GM19043 (cell line): ENCODE measurements around the gene TRERF1.

Source experiments
- ATAC-seq: cut with Tn5 transposase; IDR thresholded peaks from one replicate; pipeline ENCODE4 v1.9.1; 2021; ENCODE audit warnings: low read depth; ENCODE audit not compliant: unreplicated experiment

The TRERF1 gene

GRCh38 chr6:42400886-42401612, 50.7 kb downstream of the TRERF1 start:
- no peak for ATAC-seq

- ATAC-seq: no peak
Measured at GRCh38 chr6:42400061-42400760, 51.5 kb downstream of the TRERF1 start.

GRCh38 chr6:42396720-42397119, 55.0 kb downstream of the TRERF1 start:
- ATAC-seq: no peak

- no peak for ATAC-seq
Measured at GRCh38 chr6:42394881-42395620, 56.7 kb downstream of the TRERF1 start.

- no peak for ATAC-seq
Measured at GRCh38 chr6:42394151-42394550, 57.6 kb downstream of the TRERF1 start.

GRCh38 chr6:42393339-42393738, 58.4 kb downstream of the TRERF1 start:
- ATAC-seq: no peak

GRCh38 chr6:42392833-42393232, 58.9 kb downstream of the TRERF1 start:
- ATAC-seq: no peak

GRCh38 chr6:42391441-42391840, 60.3 kb downstream of the TRERF1 start:
- ATAC-seq: no peak

GRCh38 chr6:42390228-42390934, 61.3 kb downstream of the TRERF1 start:
- ATAC-seq: no peak

- no peak for ATAC-seq
Measured at GRCh38 chr6:42389736-42390135, 62.0 kb downstream of the TRERF1 start.

- ATAC-seq: no peak
Measured at GRCh38 chr6:42388046-42388445, 63.7 kb downstream of the TRERF1 start.

GRCh38 chr6:42387336-42387735, 64.4 kb downstream of the TRERF1 start:
- no peak for ATAC-seq

GRCh38 chr6:42385339-42385738, 66.4 kb downstream of the TRERF1 start:
- ATAC-seq: no peak

GRCh38 chr6:42383421-42384205, 68.1 kb downstream of the TRERF1 start:
- ATAC-seq: no peak

GRCh38 chr6:42381850-42382249, 69.9 kb downstream of the TRERF1 start:
- no peak for ATAC-seq

GRCh38 chr6:42380228-42380979, 71.3 kb downstream of the TRERF1 start:
- no peak for ATAC-seq

- ATAC-seq: no peak
Measured at GRCh38 chr6:42378536-42378935, 73.2 kb downstream of the TRERF1 start.

GRCh38 chr6:42378125-42378524, 73.6 kb downstream of the TRERF1 start:
- no peak for ATAC-seq

- ATAC-seq: no peak
Measured at GRCh38 chr6:42375007-42375635, 76.6 kb downstream of the TRERF1 start.
